Loucy (cell line): ENCODE measurements around the gene CRYZL1.

ENCODE experiments used
- EZH2phosphoT487 ChIP-seq: fragments of 200-600 bp; IDR thresholded peaks from 2 replicates; pipeline ENCODE4 v1.6.1; 2018; ENCODE audit warnings: antibody characterized with exemption, mild to moderate bottlenecking, moderate library complexity, borderline replicate concordance
- TF ChIP-seq, protein P1 (sequence below): fragments of 200-600 bp; sonication (generic); conservative IDR thresholded peaks from 2 replicates; pipeline ENCODE4 v1.5.1; 2014; ENCODE audit warnings: mild to moderate bottlenecking, antibody characterized with exemption, low read length

DNA sequence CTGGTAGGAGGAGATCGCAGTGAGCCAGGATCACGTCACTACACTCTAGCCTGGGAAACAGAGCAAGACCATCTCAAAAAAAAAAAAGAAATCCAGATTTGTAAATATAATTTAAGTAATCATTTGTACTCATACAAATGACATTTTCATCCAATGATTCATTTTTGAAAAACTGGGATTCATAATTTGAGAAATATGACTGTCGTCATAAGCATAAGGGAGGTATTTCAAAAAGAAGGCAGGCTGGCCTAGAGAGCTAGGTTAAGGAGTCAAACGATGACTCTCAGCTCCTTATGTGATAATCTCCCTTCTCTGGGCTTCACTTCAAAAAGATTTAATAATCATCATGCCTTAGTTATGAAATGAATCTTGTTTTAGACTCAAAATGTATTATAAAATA is 101.9 kb downstream of the CRYZL1 start:
- TF ChIP-seq, protein P1, sequence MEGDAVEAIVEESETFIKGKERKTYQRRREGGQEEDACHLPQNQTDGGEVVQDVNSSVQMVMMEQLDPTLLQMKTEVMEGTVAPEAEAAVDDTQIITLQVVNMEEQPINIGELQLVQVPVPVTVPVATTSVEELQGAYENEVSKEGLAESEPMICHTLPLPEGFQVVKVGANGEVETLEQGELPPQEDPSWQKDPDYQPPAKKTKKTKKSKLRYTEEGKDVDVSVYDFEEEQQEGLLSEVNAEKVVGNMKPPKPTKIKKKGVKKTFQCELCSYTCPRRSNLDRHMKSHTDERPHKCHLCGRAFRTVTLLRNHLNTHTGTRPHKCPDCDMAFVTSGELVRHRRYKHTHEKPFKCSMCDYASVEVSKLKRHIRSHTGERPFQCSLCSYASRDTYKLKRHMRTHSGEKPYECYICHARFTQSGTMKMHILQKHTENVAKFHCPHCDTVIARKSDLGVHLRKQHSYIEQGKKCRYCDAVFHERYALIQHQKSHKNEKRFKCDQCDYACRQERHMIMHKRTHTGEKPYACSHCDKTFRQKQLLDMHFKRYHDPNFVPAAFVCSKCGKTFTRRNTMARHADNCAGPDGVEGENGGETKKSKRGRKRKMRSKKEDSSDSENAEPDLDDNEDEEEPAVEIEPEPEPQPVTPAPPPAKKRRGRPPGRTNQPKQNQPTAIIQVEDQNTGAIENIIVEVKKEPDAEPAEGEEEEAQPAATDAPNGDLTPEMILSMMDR, result no peak
- TF ChIP-seq EZH2phosphoT487, result no peak
